ENCODE measurements around the gene KRT13. TPM values are rescaled to one million over a fixed set of nuclear protein-coding genes. Genes with fewer than 3 reads are reported as not detected.

The KRT13 gene
- total and polyA plus RNA-seq, 2 experiments from 2014 or later = not detected

DNA sequence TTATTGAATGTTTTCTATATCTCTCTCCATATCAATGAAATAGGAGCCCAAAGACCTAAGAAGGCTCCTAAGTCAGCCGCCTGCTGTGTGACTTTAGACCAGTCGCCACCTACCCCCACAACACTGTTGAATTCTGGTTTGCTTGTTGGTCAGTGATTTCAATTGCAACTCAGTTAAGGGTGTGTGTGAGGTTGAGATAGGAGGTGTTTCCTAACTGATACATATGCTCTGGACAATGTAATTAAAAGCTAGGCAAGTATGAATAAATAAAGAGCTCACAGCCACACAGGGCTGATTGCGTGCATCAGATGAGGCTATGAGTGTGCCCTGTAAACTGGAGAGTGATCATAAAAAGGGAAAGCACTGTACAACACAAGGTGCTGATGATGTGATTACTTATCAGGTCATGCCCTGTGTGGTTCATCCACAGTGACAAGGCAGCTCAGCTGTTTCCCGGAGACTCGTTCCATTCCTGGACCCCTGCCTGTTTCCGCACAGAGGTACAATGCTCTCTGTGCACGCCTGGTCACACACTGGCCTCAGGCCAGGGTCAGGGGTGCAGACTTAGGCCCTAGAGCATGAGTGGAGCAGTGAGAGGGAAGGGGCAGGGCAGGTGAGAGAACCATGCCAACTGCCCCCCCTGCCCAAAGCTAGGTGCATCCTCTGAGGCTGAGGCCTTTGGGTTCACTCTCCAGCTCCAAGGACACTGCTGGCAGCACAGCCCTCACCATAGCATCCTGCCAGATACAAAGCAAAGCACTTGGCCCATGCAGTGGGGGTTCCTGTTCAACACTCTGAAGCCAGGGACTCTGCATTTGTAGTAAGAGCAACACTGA lies 21.2 kb downstream of the KRT13 start:
- H3K36me3 Mint-ChIP-seq (ENCODE audit: low read depth) = no peaks in the 10 kb centered on the region
- no peaks in the 10 kb centered on the region for H4K20me1 ChIP-seq (replicated peaks; ENCODE audit: insufficient read depth)
- H3F3A ChIP-seq (replicated peaks; ENCODE audit: low read depth) = no peaks in the 10 kb centered on the region
- peaks cover 25% of the 10 kb centered on the region for H3K27me3 Mint-ChIP-seq (ENCODE audit: insufficient read depth, low read depth, poor library complexity)
- DNase-seq (ENCODE audit: low spot score) = no peak
- H3K4me1 Mint-ChIP-seq = no peaks in the 10 kb centered on the region
- no peaks in the 10 kb centered on the region for H3K9me2 ChIP-seq (ENCODE audit: insufficient read depth)
- no peak overlapping the region for H2AFZ ChIP-seq
- no peak overlapping the region for H3K27ac Mint-ChIP-seq
- ATAC-seq = no peak
- H3K79me2 ChIP-seq (replicated peaks; ENCODE audit: insufficient read depth) = no peaks in the 10 kb centered on the region
- H3K36me3 ChIP-seq (ENCODE audit: insufficient read depth) = no peaks in the 10 kb centered on the region
- no peak overlapping the region for H3K27ac ChIP-seq (ENCODE audit: low read depth)
- no peaks in the 10 kb centered on the region for H3K4me1 ChIP-seq (ENCODE audit: insufficient read depth)
- H3K4me3 ChIP-seq = no peak overlapping the region
- H3K4me2 ChIP-seq = no peak overlapping the region
- no peaks in the 10 kb centered on the region for H3K9me3 Mint-ChIP-seq
- no peaks in the 10 kb centered on the region for H3K27me3 ChIP-seq (ENCODE audit: insufficient read depth)
- TF ChIP-seq, protein P1, sequence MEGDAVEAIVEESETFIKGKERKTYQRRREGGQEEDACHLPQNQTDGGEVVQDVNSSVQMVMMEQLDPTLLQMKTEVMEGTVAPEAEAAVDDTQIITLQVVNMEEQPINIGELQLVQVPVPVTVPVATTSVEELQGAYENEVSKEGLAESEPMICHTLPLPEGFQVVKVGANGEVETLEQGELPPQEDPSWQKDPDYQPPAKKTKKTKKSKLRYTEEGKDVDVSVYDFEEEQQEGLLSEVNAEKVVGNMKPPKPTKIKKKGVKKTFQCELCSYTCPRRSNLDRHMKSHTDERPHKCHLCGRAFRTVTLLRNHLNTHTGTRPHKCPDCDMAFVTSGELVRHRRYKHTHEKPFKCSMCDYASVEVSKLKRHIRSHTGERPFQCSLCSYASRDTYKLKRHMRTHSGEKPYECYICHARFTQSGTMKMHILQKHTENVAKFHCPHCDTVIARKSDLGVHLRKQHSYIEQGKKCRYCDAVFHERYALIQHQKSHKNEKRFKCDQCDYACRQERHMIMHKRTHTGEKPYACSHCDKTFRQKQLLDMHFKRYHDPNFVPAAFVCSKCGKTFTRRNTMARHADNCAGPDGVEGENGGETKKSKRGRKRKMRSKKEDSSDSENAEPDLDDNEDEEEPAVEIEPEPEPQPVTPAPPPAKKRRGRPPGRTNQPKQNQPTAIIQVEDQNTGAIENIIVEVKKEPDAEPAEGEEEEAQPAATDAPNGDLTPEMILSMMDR (conservative IDR thresholded peaks at IDR 0.05; ENCODE audit: low read depth in 2 of 2) = no peak
- TF ChIP-seq, protein P2, sequence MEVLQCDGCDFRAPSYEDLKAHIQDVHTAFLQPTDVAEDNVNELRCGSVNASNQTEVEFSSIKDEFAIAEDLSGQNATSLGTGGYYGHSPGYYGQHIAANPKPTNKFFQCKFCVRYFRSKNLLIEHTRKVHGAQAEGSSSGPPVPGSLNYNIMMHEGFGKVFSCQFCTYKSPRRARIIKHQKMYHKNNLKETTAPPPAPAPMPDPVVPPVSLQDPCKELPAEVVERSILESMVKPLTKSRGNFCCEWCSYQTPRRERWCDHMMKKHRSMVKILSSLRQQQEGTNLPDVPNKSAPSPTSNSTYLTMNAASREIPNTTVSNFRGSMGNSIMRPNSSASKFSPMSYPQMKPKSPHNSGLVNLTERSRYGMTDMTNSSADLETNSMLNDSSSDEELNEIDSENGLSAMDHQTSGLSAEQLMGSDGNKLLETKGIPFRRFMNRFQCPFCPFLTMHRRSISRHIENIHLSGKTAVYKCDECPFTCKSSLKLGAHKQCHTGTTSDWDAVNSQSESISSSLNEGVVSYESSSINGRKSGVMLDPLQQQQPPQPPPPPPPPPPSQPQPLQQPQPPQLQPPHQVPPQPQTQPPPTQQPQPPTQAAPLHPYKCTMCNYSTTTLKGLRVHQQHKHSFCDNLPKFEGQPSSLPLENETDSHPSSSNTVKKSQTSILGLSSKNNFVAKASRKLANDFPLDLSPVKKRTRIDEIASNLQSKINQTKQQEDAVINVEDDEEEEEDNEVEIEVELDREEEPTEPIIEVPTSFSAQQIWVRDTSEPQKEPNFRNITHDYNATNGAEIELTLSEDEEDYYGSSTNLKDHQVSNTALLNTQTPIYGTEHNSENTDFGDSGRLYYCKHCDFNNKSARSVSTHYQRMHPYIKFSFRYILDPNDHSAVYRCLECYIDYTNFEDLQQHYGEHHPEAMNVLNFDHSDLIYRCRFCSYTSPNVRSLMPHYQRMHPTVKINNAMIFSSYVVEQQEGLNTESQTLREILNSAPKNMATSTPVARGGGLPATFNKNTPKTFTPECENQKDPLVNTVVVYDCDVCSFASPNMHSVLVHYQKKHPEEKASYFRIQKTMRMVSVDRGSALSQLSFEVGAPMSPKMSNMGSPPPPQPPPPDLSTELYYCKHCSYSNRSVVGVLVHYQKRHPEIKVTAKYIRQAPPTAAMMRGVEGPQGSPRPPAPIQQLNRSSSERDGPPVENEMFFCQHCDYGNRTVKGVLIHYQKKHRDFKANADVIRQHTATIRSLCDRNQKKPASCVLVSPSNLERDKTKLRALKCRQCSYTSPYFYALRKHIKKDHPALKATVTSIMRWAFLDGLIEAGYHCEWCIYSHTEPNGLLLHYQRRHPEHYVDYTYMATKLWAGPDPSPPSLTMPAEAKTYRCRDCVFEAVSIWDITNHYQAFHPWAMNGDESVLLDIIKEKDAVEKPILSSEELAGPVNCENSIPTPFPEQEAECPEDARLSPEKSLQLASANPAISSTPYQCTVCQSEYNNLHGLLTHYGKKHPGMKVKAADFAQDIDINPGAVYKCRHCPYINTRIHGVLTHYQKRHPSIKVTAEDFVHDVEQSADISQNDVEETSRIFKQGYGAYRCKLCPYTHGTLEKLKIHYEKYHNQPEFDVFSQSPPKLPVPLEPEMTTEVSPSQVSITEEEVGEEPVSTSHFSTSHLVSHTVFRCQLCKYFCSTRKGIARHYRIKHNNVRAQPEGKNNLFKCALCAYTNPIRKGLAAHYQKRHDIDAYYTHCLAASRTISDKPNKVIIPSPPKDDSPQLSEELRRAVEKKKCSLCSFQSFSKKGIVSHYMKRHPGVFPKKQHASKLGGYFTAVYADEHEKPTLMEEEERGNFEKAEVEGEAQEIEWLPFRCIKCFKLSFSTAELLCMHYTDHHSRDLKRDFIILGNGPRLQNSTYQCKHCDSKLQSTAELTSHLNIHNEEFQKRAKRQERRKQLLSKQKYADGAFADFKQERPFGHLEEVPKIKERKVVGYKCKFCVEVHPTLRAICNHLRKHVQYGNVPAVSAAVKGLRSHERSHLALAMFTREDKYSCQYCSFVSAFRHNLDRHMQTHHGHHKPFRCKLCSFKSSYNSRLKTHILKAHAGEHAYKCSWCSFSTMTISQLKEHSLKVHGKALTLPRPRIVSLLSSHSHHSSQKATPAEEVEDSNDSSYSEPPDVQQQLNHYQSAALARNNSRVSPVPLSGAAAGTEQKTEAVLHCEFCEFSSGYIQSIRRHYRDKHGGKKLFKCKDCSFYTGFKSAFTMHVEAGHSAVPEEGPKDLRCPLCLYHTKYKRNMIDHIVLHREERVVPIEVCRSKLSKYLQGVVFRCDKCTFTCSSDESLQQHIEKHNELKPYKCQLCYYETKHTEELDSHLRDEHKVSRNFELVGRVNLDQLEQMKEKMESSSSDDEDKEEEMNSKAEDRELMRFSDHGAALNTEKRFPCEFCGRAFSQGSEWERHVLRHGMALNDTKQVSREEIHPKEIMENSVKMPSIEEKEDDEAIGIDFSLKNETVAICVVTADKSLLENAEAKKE (CRISPR knock-in tag; IDR thresholded peaks at IDR 0.05) = no peak
- TF ChIP-seq CREB1 (CRISPR knock-in tag; IDR thresholded peaks at IDR 0.05; ENCODE audit: low read depth) (no peak), STAT1 (IDR thresholded peaks at IDR 0.05; ENCODE audit: unreplicated experiment) (no peak), EZH2phosphoT487 (IDR thresholded peaks at IDR 0.05; ENCODE audit: unreplicated experiment) (no peak), JUNB (IDR thresholded peaks at IDR 0.05; ENCODE audit: unreplicated experiment) (no peak)
- TF ChIP-seq, protein P3, sequence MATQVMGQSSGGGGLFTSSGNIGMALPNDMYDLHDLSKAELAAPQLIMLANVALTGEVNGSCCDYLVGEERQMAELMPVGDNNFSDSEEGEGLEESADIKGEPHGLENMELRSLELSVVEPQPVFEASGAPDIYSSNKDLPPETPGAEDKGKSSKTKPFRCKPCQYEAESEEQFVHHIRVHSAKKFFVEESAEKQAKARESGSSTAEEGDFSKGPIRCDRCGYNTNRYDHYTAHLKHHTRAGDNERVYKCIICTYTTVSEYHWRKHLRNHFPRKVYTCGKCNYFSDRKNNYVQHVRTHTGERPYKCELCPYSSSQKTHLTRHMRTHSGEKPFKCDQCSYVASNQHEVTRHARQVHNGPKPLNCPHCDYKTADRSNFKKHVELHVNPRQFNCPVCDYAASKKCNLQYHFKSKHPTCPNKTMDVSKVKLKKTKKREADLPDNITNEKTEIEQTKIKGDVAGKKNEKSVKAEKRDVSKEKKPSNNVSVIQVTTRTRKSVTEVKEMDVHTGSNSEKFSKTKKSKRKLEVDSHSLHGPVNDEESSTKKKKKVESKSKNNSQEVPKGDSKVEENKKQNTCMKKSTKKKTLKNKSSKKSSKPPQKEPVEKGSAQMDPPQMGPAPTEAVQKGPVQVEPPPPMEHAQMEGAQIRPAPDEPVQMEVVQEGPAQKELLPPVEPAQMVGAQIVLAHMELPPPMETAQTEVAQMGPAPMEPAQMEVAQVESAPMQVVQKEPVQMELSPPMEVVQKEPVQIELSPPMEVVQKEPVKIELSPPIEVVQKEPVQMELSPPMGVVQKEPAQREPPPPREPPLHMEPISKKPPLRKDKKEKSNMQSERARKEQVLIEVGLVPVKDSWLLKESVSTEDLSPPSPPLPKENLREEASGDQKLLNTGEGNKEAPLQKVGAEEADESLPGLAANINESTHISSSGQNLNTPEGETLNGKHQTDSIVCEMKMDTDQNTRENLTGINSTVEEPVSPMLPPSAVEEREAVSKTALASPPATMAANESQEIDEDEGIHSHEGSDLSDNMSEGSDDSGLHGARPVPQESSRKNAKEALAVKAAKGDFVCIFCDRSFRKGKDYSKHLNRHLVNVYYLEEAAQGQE (IDR thresholded peaks at IDR 0.05; ENCODE audit: unreplicated experiment) = no peak
- H3K4me3 Mint-ChIP-seq = no peak overlapping the region
